GM19238 (cell line): ENCODE results near the gene ZNF573.
A peak's percentile ranks its signal among the peaks of the same experiment; 100 is the strongest.
"Not testable (repeated sequence)": the region's sequence is repeated elsewhere in the genome, so short reads cannot be mapped to it uniquely, and the experiment has no call there.

ENCODE experiments used
- DNase-seq: peaks from one replicate; pipeline ENCODE4 v3.0.0; 2011; ENCODE audit warnings: low spot score; ENCODE audit not compliant: insufficient read length

ZNF573 gene

DNA sequence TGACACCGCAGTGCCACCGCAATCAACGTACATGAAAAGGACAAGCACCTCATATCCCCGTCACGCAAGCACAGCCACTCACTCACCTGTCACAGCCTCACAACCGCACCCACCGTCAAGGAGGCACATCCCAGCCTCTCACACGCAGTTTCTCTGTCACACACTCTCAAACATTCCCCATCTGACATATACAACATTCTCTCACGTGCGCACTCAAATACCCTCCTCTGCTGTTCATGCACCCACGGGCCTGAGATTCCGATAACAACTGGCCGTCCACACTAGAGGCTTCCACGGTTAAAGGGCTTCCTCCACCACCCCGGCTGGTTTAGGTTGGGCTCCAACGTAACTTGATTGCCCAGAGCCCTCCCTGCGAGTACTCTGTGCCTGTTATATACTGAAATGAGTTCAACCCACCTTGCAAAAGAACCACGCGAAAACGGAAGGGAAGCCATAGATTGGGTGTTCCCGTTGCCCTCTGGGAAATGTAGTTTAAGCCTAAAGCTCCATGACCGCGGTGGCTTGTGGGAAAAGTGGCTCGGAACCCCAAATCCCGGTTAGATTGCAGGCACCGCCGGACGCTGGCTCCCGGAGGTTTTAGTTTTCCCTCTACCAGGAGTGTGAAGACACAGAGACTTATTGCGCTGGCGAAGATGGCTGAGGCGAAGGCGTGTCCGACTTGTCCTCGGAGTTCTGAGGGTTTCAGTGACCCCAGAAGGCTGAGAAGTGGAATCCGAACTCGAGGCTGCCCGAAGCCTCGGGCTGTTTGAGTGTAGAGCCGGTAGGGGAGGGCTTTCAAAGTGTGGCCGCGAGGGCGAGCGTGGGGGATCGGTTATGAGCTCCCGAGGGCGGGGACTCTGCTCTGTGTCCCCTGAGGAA, at the start of gene ZNF573:
Gene ZNF573, minus strand, starts transcription at position 460 of the 879 bp plus-strand sequence. CDS start 5,857 bp downstream, outside the sequence.
- peak; percentile 73 for DNase-seq

DNA sequence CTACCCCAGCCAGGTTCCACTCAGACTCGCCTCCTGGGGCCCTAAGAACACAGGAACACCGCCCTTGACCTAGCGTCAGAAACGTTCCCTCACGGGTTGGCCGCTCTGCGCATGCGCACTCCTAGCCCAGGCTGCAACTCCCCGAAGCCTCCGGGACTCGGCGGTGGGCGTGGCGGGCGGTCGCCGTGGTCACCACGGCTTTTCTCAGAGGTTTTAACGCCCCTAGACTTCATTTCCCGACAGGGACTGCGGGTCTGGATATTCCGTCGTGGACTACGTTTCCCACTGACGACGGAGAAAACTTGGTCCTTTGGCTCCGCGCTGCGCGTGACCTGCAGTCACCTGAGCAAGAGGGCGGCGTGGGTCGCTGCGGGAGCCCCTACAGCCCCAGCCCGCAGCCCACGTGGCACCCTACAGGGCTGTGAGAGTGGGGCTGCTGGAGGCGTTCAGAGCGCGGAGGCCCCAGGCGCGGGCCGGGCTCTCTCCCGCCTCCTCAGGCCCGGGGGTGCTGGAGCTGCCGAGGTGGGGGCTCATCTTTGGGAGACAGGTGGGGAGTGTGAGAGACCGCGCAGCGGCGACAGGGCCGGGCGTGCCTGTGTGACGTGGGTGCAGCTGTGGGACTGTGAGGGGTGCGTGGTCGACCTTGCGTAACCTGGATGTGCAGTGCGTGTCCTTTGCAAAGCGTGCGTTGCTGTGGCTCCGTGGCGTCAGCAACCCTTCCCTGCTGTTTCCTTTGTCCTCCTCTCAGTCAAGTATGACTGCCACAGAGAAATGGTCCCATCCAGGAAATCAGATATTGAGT, 38.0 kb upstream of the ZNF573 start:
- no peak for DNase-seq

DNA sequence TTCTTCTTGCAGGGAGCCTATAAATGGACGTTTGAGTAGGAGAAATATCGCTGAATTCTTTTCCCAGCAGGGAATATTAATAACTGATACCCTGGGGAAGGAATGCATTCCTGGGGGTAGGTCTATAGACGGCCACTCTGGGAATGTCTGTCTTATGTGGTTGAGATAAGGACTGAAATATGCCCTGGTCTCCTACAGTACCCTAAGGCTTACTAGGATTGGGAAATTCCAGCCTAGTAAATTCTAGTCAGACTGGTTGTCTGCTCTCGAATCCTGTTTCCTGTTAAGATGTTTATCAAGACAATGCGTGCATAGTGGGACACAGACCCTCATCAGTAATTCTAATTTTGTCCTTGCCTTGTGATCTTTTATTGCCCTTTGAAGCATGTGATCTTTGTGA, 36.2 kb upstream of the ZNF573 start:
- DNase-seq: not testable (repeated sequence)

DNA sequence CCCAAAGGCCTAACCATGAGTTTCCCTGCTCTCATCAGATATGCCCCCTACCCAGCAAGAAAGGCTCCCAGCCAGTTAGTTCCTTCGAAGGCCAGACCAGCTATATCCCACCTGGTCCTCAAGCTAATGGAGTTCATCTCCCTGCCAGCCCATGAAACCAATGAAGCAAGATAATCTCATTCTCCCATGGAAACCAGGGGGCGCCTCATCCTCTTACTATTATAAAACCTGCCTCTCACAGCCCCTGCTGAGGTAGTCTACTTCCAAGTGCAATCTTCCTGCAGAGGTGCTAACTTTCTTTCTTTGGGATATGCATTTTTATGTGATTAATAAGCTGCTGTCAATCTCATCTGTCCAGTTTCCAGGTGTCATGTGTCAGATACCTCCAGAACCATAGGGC, 34.0 kb upstream of the ZNF573 start:
- no peak for DNase-seq

DNA sequence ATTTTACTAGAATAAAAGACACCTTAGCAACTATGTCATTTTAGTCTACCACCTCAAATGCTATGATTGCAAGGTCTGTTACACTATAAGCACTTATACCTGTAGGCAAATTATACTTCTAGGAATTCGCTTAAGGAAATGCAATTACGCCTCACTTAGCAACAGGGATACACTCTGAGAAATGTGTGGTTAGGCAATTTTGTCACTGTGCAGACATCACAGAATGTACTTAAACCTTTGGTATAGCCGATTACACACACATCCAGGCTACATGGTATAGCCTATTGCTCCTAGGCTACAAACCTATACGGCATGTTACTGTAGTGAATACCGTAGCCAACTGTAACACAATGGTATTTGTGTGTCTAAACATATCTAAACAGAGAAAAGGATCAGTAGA, 30.0 kb upstream of the ZNF573 start:
- no peak for DNase-seq

- no peak for DNase-seq
Observed at GRCh38 chr19:37803249-37803840, 24.0 kb upstream of the ZNF573 start.

DNA sequence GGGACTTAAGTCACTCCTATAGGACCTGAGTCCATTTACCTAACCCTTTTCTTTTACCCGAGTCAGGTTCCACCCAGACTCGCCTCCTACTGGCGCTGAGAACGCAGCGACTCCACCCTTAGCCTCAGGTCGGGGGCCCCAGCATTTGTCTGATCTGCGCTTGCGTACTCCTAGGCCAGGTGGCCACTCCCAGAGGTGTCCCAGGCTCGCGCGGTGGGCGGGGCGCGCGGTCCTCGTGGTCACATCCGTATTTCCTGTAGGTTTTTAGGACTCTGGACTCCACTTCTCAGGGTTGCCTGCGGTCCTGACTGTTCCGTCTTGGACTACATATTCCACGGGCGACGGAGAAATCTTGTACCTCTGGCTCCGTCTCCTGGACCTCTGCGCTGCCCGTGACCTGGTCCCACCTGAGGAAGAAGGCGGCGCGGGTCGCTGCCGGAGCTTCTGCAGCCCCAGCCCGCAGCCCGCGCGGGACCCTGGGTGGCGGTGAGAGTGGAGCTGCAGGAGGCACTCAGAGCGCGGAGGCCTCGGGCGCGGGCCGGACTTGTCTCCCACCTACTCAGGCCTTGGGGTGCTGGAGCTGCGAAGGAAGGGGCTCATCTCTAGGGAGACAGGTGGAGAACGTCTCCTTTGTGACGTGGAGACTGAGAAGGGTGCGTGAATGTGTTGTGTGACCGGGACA, 11.0 kb upstream of the ZNF573 start:
- no peak for DNase-seq

GRCh38 chr19:37778613-37779126, 716 bp downstream of the ZNF573 start:
- peak; percentile 2 for DNase-seq

DNA sequence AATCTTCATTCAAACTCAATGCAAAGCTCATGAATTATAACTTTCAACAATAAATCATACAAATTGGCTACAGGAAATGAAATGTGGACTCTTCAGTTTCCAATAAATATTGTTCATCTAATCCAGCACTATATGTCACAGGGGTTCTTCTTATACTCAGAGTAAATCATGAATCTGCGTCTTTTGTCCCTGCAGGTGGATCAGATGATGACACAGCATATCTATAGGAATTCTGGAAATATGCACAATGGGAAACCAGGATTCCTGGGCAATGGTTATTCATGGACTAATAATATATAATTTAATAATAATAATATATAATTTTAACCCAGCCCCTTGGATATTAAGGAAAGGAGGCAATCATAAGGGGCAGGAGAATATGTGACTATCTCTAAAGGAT, 8.4 kb downstream of the ZNF573 start:
- no peak for DNase-seq

DNA sequence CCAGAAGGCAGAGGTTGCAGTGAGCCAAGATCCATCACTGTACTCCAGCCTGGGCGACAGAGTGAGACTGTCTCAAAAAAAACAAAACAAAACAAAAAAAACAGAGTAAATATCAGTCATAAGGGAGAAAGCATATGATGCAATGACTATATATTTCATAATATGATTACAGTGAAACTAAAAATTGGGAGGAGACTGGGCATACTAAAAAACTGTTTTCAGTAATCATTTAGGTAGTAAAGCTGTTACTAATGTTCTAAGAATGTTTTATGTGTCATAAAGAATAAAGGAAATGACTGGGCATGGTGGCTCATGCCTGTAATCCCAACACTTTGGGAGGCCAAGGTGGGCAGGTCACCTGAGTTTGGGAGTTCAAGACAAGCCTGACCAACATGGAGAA, 15.9 kb downstream of the ZNF573 start:
- no peak for DNase-seq

DNA sequence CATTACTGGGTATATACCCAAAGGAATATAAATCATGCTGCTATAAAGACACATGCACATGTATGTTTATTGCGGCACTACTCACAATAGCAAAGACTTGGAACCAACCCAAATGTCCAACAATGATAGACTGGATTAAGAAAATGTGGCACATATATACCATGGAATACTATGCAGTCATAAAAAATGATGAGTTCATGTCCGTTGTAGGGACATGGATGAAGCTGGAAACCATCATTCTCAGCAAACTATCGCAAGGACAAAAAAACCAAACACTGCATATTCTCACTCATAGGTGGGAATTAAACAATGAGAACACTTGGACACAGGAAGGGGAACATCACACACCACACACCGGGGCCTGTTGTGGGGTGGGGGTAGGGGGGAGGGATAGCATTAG, 21.7 kb downstream of the ZNF573 start:
- DNase-seq: not testable (repeated sequence)

- no peak for DNase-seq
Observed at GRCh38 chr19:37738371-37738770, 41.0 kb downstream of the ZNF573 start.

DNA sequence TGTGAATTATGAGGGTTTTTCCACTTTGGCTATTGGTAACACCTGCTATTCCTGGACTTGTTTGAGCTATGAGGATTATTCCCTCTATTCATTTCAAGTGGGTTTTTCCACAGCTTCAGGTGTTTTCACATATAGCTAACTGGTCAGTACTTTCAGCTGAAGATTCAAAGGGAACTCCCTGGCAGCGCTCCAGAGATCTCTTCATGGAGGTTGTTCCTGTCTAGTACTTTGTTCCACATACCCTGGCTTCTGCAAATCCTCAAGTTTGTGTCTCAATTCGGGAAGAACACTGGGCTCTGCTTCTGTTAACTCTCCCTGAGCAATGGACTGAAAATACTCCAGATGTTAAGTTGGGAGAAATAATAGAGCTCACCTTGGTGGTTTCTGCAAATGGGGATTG, 54.2 kb downstream of the ZNF573 start:
- DNase-seq: no peak

- no peak for DNase-seq
Observed at GRCh38 chr19:37719927-37720265, 59.5 kb downstream of the ZNF573 start.

DNA sequence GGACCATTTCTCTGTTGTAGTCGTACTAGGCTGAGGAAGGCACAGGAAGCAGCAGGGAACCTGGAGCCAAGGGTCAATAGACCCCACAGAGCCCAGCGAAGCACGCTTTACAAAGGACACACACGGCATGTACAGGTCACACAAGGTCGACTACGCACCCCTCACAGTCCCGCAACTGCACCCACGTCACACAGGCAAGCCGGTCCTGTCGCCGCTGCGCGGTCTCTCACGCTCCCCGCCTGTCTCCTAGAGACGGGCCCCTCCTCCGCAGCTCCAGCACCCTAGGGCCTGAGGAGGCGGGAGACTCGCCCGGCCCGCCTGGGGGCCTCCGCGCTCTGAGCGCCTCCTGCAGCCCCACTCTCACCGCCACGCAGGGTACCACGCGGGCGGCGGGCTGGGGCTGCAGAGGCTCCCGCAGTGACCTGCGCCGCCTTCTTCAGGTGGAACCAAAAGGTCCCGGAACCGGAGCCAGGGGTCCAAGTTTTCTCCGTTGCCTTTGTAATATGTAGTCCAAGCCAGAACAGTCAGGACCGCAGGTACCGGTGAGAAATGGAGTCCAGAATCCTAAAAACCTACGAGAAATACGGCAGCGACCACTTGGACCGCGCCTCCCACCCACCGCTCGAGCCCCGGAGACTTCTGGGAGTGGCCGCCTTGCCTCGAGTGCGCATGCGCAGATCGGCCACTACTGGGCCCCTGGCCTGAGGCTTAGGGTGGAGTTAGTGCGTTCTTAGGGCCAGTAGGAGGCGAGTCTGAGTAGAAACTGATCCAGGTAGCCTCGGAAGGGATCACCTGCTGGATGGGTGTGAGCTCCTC, 60.1 kb downstream of the ZNF573 start, which contains the start of gene ZNF607:
Gene ZNF607, minus strand, starts transcription at position 651 of the 816 bp plus-strand sequence. CDS start 8,143 bp downstream, outside the sequence.
- peak; percentile 89 for DNase-seq

GRCh38 chr19:37718304-37718703, 61.1 kb downstream of the ZNF573 start:
- no peak for DNase-seq

DNA sequence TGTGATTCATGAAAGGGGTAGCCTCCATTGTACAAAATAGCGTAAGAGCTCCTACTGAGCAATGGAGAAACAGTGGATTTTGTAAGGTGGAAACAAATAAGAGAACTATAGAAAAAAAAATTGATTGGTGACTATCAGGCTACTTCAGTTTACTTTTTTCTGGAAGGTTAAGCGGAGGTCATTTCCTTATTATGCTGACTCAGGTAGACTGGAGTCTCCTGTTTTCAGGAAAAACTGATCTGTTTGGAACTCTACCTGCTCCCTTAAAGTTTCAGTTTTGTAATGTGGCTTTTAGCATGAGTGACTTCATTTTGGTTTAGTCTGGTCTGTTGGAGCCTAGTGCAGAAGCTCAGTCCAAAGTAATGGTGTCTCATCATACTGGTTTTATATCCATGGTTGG, 63.2 kb downstream of the ZNF573 start:
- no peak for DNase-seq

- no peak for DNase-seq
Observed at GRCh38 chr19:37706052-37706605, 73.3 kb downstream of the ZNF573 start.

GRCh38 chr19:37699057-37699456, 80.3 kb downstream of the ZNF573 start:
- no peak for DNase-seq

DNA sequence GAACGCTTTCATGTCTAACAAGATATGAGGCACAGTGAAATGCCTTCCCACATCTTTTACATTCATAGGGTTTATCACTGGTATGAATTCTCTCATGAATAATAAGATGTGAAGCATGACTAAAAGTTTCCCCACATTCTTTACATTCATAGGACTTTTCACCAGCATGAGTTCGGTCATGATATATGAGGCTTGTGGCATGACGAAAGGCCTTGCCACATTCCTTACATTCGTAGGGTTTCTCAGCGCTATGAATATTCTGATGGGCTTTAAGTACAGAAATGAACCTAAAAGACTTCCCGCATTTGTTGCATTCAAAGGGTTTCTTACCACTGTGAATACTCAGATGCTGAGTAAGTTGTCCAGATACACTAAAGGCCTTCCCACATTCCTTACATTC, 81.2 kb downstream of the ZNF573 start:
- DNase-seq: no peak
